PC-3 (cell line): ENCODE measurements around the gene MFN2. TPM values are rescaled to one million over a fixed set of nuclear protein-coding genes. Genes with fewer than 3 reads are reported as not detected.
A peak's percentile ranks its signal among the peaks of the same experiment; 100 is the strongest.

Experiments
- ATAC-seq: fragments of 200-7000 bp; cut with Tn5 transposase; 2 replicates; pipeline ENCODE4 v1.9.1; 2020; ENCODE audit warnings: mild to moderate bottlenecking, moderate library complexity
- BruUV-seq: library from RNA; stranded (reverse); fragments of 400-500 nt; replicated peaks from 2 replicates; lab custom pipeline; 2021; lab: Mats Ljungman, UMichigan
- CTCF ChIA-PET: fragments of 300-600 bp; sonication (Branson Sonifier 250); formaldehyde crosslinking; loops from one replicate; lab custom pipeline; 2022; ENCODE audit warnings: antibody characterized with exemption; lab: Charles Lee
- POLR2A ChIA-PET: fragments of 300-600 bp; sonication (Branson Sonifier 250); formaldehyde crosslinking; loops from one replicate; lab custom pipeline; 2022; ENCODE audit warnings: antibody characterized with exemption; ENCODE audit not compliant: unreplicated experiment; lab: Charles Lee
- DNase-seq: peaks from one replicate; pipeline ENCODE4 v3.0.0-alpha.2; 2015
- H2AFZ ChIP-seq: fragments of 300-600 bp; sonication (generic); 2 replicates; pipeline ENCODE4 v1.6.0; 2016; ENCODE audit warnings: antibody characterized with exemption, low read length
- H3F3A ChIP-seq: fragments of 300-600 bp; sonication (generic); one replicate; pipeline ENCODE4 v1.6.0; 2017; ENCODE audit warnings: antibody characterized with exemption, low read length, control low read depth, mild to moderate bottlenecking; ENCODE audit not compliant: unreplicated experiment
- H3K27ac ChIP-seq: fragments of 300-600 bp; sonication (generic); 2 replicates; pipeline ENCODE4 v1.5.1; 2016; ENCODE audit warnings: mild to moderate bottlenecking, low read length
- H3K27me3 ChIP-seq: fragments of 300-600 bp; sonication (generic); 2 replicates; pipeline ENCODE4 v1.6.1; 2016; ENCODE audit warnings: low read length, mixed read lengths
- H3K36me3 ChIP-seq: fragments of 300-600 bp; sonication (generic); 2 replicates; pipeline ENCODE4 v1.6.1; 2016; ENCODE audit warnings: low read depth, mixed run types, low read length, mixed read lengths
- H3K4me1 ChIP-seq: fragments of 300-600 bp; sonication (generic); 2 replicates; pipeline ENCODE4 v1.5.1; 2016; ENCODE audit warnings: low read length; ENCODE audit not compliant: insufficient read depth
- H3K4me2 ChIP-seq: fragments of 300-600 bp; sonication (generic); 2 replicates; pipeline ENCODE4 v1.6.0; 2016; ENCODE audit warnings: low read length
- H3K4me3 ChIP-seq: fragments of 300-600 bp; sonication (generic); 2 replicates; pipeline ENCODE4 v1.5.1; 2016; ENCODE audit warnings: mild to moderate bottlenecking, low read length, mixed read lengths
- H3K79me2 ChIP-seq: fragments of 300-600 bp; sonication (generic); 2 replicates; pipeline ENCODE4 v1.6.1; 2017; ENCODE audit warnings: low read length, mixed read lengths
- H3K9ac ChIP-seq: fragments of 300-600 bp; sonication (generic); 2 replicates; pipeline ENCODE4 v1.6.0; 2016; ENCODE audit warnings: mild to moderate bottlenecking, low read length
- H3K9me2 ChIP-seq: fragments of 300-600 bp; sonication (generic); replicated peaks from 2 replicates; pipeline ENCODE4 v1.6.1; 2016; ENCODE audit warnings: mixed run types, low read length, mixed read lengths
- H3K9me3 ChIP-seq: fragments of 300-600 bp; sonication (generic); 2 replicates; pipeline ENCODE4 v1.6.1; 2016; ENCODE audit warnings: low read length, mixed read lengths
- H4K20me1 ChIP-seq: fragments of 300-600 bp; sonication (generic); 2 replicates; pipeline ENCODE4 v1.6.1; 2016; ENCODE audit warnings: low read length, mixed read lengths
- CTCF ChIP-seq: fragments of 300-600 bp; sonication (generic); conservative IDR thresholded peaks from 2 replicates; pipeline ENCODE4 v1.5.1; 2017; ENCODE audit warnings: antibody characterized with exemption, low read depth, mild to moderate bottlenecking, low read length
- EZH2 ChIP-seq: fragments of 300-600 bp; sonication (generic); IDR thresholded peaks from one replicate; pipeline ENCODE4 v1.6.1; 2017; ENCODE audit warnings: antibody characterized with exemption, mild to moderate bottlenecking, low read length; ENCODE audit not compliant: unreplicated experiment
- EZH2phosphoT487 ChIP-seq: fragments of 300-600 bp; sonication (generic); IDR thresholded peaks from 2 replicates; pipeline ENCODE4 v1.6.1; 2018; ENCODE audit warnings: mild to moderate bottlenecking, antibody characterized with exemption, low read length, borderline replicate concordance
- intact Hi-C: fragments of 100-400 bp; cut with micrococcal nuclease; formaldehyde crosslinking; loops from 2 replicates; pipeline ENCODE4 v1.9.0; 2023
- total RNA-seq: library from RNA; depleted of rRNA; stranded (reverse); fragments of >200 nt; gene quantifications from 2 replicates; pipeline ENCODE4 v1.2.3, GENCODE V29; 2014

The MFN2 gene
- total RNA-seq, 1 experiment from 2014 or later: 97.8 TPM

- no peaks in the 10 kb centered on the region for H3K27me3 ChIP-seq
- no peak overlapping the region for H3K4me3 ChIP-seq
- ChIA-PET POLR2A (no interaction called here), CTCF (no interaction called here)
- ATAC-seq: no peak
- H4K20me1 ChIP-seq: 0 out of 2 replicates have a peak, but pooled peaks cover 3% of the 10 kb centered on the region
- H3K36me3 ChIP-seq: peaks cover 18% of the 10 kb centered on the region; the same call in 1 of the 2 replicates
- no TSS peak for BruUV-seq
- peak; percentile 33 for DNase-seq
- no peak overlapping the region for H3K9ac ChIP-seq
- intact Hi-C loops: no loop called here
- H3K9me2 ChIP-seq: no peaks in the 10 kb centered on the region
- no peak overlapping the region for H2AFZ ChIP-seq
- H3K27ac ChIP-seq: no peak overlapping the region
- no peaks in the 10 kb centered on the region for H3K9me3 ChIP-seq
- no peak overlapping the region for H3K4me2 ChIP-seq
- H3K4me1 ChIP-seq: no peaks in the 10 kb centered on the region
- peaks cover 14% of the 10 kb centered on the region for H3K79me2 ChIP-seq
- no peak for TF ChIP-seq EZH2phosphoT487
- no peak for TF ChIP-seq EZH2
- TF ChIP-seq CTCF: no peak
- no peaks in the 10 kb centered on the region for H3F3A ChIP-seq
Measured at GRCh38 chr1:12016182-12016581, 35.9 kb downstream of the MFN2 start.

- TF ChIP-seq CTCF (no peak), EZH2phosphoT487 (no peak)
- DNase-seq: no peak
- peaks cover 20% of the 10 kb centered on the region for H3K79me2 ChIP-seq
- H2AFZ ChIP-seq: peak overlapping the region; percentile 76
- peak overlapping the region; percentile 85 for H3K4me3 ChIP-seq
- H3K9ac ChIP-seq: peak overlapping the region; percentile 69
- intact Hi-C loops: loop anchor here (2.0 kb wide), 1 partner anchor 59 kb away; no protein-coding TSS in a partner anchor
- H3K36me3 ChIP-seq: no peaks in the 10 kb centered on the region
- no peaks in the 10 kb centered on the region for H3K27me3 ChIP-seq
- H3K4me1 ChIP-seq: no peaks in the 10 kb centered on the region
- ATAC-seq: peak; percentile 3; the same call in 1 of the 2 replicates
- H3K9me3 ChIP-seq: no peaks in the 10 kb centered on the region
- ChIA-PET CTCF (interaction anchor here (0.6 kb wide), 1 partner anchor 46 kb away, joined by 3 read pairs; no protein-coding TSS in a partner anchor), POLR2A (interaction anchor here (1.0 to 1.4 kb wide), 2 partner anchors 111 to 112 kb away, joined by 10 to 20 read pairs; no protein-coding TSS in a partner anchor)
- peak overlapping the region; percentile 95 for H3K4me2 ChIP-seq
- no peaks in the 10 kb centered on the region for H3K9me2 ChIP-seq
- no TSS peak for BruUV-seq
- no peaks in the 10 kb centered on the region for H3F3A ChIP-seq
- H4K20me1 ChIP-seq: no peaks in the 10 kb centered on the region
- no peak overlapping the region for H3K27ac ChIP-seq
Measured at GRCh38 chr1:12019858-12020509, 39.7 kb downstream of the MFN2 start.

- Histone ChIP-seq H3K9me3 (no peaks in the 10 kb centered on the region), H3F3A (no peaks in the 10 kb centered on the region), H4K20me1 (no peaks in the 10 kb centered on the region), H3K4me3 (no peak overlapping the region), H3K4me2 (no peak overlapping the region), H3K9me2 (no peaks in the 10 kb centered on the region), H3K9ac (no peak overlapping the region), H3K36me3 (no peaks in the 10 kb centered on the region), H3K4me1 (no peaks in the 10 kb centered on the region), H3K27ac (no peak overlapping the region), H3K27me3 (no peaks in the 10 kb centered on the region), H3K79me2 (peaks cover 20% of the 10 kb centered on the region), H2AFZ (no peak overlapping the region)
- ChIA-PET CTCF (no interaction called here), POLR2A (no interaction called here)
- intact Hi-C loops: no loop called here
- DNase-seq (no peak), ATAC-seq (no peak)
- BruUV-seq: TSS peak; percentile 18
- TF ChIP-seq EZH2phosphoT487 (no peak), CTCF (no peak), EZH2 (no peak)
Measured at GRCh38 chr1:12021616-12022015, 41.4 kb downstream of the MFN2 start.
